GM19193 (cell line): ENCODE data around the gene OR7C1.

ENCODE experiments used
- POLR2A ChIP-seq: IDR thresholded peaks from 4 replicates; pipeline ENCODE4 v1.6.1; 2011; ENCODE audit not compliant: insufficient read depth, insufficient read length; ENCODE audit errors: extremely low read depth

Gene OR7C1

GRCh38 chr19:14769201-14769600, 65.8 kb downstream of the OR7C1 start:
- TF ChIP-seq POLR2A = no peak

GRCh38 chr19:14768001-14768400, 67.0 kb downstream of the OR7C1 start:
- TF ChIP-seq POLR2A = no peak

- no peak for TF ChIP-seq POLR2A
Observed at GRCh38 chr19:14767466-14767971, 67.5 kb downstream of the OR7C1 start.

GRCh38 chr19:14764401-14764800, 70.6 kb downstream of the OR7C1 start:
- no peak for TF ChIP-seq POLR2A

- TF ChIP-seq POLR2A = no peak
Observed at GRCh38 chr19:14763497-14764145, 71.4 kb downstream of the OR7C1 start.

GRCh38 chr19:14762111-14762510, 72.9 kb downstream of the OR7C1 start:
- no peak for TF ChIP-seq POLR2A

- no peak for TF ChIP-seq POLR2A
Observed at GRCh38 chr19:14761607-14762006, 73.4 kb downstream of the OR7C1 start.

- TF ChIP-seq POLR2A = no peak
Observed at GRCh38 chr19:14758816-14759215, 76.2 kb downstream of the OR7C1 start.

- no peak for TF ChIP-seq POLR2A
Observed at GRCh38 chr19:14748601-14749000, 86.4 kb downstream of the OR7C1 start.
